ENCODE data around the gene UQCRHL. TPM values are rescaled to one million over a fixed set of nuclear protein-coding genes. Genes with fewer than 3 reads are reported as not detected.

Gene UQCRHL
- polyA plus RNA-seq, 3 donors = 1.2 to 3.4 (median 2.6) TPM

DNA sequence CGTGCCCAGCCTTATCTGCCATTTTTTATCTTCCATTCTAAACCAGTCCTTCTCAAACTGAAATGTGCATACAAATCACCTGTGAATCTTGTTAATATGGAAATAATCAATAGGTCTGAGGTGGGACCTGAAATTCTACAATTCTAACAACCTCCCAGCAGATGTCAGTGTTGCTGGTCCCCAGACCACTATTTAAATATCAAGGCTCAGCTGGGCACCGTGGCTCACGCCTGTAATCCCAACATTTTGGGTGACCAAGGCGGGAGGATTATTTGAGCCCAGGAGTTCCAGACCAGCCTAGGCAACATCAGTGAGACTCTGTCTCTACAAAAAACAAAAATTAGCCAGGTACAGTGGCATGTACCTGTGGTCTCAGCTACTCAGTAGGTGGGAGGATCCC, 4.1 kb downstream of the UQCRHL start:
- H3K27ac ChIP-seq (ENCODE audit: low read depth, low read length) = no peak overlapping the region
- 23 to 41% (median 40%) methylated on average over 4 of the region's 4 CpGs for WGBS, 3 donors

DNA sequence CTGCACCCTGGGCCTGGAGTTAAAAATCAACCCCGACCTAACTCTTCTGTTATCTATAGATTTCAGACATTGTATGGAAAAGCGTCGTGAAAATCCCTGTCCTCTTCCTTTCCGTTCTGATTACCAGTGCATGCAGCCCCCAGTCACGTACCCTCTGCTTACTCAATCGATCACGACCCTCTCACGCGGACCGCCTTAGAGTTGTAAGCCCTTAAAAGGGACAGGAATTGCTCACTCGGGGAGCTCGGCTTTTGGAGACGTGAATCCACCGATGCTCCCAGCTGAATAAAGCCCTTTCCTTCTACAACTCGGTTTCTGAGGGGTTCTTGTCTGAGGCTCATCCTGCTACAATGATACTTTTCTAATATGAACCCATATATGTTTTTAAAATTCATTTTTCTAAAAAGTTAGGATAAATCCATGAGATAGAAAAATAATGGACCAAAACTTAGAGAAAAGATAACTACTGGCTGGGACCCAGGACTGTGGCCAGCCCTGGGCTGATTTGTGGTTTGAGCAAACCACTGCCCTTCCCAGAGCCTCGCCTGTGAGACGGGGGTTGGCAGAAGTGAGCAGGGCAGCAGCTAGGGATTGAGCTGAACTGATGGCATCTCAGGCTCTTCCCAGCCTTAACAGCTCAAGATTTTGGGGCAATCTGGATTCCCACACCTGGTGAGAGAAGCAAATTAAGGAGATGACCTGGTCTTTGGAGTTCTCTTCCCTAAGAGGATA, 5.0 kb downstream of the UQCRHL start:
- 76 to 81% (median 77%) methylated on average over 17 of the region's 17 CpGs for WGBS, 3 donors
- no peak overlapping the region for H3K27ac ChIP-seq (ENCODE audit: low read depth, low read length)

DNA sequence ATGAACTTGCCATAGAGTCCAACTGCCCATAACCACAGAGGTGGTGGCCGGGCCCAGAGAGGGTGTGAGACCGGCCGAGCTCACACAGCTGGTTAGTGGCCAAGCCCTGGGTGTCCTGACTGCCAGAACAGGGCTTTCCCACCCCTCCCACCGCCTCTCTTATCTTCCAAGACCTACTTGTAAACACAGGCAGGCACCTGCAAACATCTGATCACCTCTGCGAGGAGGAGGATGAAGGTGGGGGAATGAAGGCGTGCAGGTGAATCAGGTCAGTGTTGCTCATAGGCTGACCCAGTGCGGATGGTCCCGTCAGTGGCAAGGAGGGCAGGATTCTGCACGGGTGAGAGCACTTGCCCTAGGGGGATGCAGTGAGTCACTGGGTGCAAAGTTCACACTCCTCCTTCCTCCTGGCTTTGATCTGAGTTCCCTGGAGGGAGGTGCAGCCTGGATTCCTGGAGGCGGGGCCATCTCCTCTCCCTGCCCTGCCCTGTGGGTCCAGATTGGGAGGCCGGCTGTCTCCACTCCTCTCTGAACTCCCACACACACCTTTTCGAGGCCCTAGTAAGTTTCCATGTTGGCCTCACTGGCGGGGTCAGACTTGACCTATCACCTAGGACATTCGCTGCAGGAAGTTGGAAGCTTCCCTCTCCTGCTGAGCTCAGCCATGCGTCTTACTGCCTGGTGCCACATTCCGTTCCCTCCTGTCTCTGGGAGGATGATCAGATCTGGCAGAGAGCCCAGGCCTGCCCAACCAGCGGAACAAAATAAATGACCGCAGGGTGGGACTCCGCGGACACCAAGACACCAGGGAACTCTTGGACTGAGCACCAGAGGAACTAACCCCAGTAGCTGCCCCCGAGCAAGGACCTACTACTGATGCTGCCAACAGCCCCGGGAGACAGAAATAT, 7.3 kb downstream of the UQCRHL start:
- H3K27ac ChIP-seq (ENCODE audit: low read depth, low read length) = no peak overlapping the region
- 28 to 47% (median 47%) methylated on average over 22 of the region's 22 CpGs for WGBS, 3 donors

DNA sequence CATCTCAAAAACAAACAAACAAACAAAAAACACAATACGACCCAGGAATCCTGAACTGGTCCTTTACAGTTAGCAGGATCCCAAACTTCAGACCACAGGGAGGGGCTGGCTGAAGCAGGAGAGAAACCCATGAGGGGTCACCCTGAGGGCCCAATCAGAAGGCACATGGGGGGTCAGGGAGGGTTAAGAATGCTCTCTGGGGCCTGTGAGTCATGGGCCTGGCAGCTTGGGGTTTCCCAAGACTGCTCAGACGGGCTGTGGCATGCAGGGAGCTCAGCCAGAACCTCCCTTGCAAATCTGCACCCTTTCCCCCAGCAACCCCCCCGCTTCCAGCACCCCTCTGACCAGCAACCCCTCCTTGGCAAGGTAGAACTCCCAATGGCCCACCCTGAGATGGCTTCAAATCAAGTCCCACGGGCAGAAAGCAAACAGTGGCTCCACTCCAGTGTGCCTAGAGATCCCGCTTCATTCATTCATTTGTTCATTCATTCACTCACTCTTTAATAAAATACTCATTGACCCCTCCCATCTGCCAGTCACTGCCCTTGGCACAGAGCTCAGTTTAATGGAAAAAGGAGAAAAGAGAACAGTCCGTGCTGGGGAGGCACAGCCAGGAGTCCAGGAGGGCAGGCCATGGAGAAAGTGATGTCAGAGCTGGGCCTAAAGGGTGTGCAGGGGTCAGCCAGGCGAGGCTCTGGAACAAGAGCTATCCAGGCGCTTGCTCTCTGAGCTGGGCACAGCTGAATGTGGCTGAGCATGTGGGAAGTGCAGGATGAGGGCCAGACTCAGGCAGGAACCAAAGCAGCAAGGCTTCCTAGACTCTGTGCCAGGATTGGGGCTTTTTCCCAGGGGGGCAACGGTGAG, 8.2 kb downstream of the UQCRHL start:
- no peak overlapping the region for H3K27ac ChIP-seq (ENCODE audit: low read depth, low read length)
- WGBS, 3 donors = 40 to 46% (median 45%) methylated on average over 9 of the region's 9 CpGs

DNA sequence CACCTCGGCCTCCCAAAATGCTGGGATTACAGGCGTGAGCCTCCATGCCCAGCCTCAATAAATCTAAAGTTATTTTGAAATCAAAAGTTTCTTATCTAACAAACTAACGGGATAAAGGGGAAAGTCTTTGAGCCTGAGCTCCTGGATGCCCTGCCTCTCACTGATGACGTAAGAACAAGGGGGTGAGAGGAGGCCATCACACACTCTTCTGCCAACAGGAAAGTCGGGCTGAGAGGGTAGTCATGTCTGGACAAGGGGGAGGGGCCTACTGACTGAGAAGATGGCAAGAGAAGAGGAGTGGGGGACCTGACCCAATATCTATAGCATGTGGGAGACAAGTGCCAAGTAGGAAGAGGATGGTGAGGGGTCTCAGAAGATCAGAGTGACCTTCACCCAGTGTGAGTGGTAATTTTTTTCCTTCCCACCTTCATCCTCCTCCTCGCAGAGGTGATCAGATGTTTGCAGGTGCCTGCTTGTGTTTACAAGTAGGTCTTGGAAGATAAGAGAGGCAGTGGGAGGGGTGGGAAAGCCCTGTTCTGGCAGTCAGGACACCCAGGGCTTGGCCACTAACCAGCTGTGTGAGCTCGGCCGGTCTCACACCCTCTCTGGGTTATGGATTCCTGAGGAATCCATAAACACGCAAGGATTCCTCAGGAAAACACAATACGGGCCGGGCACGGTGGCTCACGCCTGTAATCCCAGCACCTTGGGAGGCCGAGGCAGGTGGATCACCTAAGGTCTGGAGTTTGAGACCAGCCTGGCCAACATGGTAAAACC, 9.6 kb downstream of the UQCRHL start:
- 55 to 83% (median 77%) methylated on average over 14 of the region's 14 CpGs for WGBS, 3 donors
- no peak overlapping the region for H3K27ac ChIP-seq (ENCODE audit: low read depth, low read length)

DNA sequence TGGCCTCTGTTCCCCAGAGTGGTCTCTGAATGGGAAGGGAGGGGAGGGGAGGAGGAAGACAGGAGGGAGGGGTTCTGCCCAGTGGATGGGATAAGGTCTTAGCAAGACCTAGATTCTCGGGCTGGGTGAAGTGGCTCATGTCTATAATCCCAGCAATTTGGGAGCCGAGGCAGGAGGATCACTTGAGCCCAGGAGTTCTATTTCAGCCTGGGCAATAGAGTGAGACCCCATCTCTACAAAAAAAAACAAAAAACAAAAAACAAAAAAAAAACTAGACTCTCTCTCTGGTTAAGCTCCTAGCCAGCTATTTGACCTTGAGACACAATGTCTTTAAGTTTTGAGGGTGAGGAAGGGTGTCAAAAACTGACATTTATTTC, 11.4 kb downstream of the UQCRHL start:
- 88 to 90% (median 89%) methylated on average over 2 of the region's 2 CpGs for WGBS, 3 donors
- H3K27ac ChIP-seq (ENCODE audit: low read depth, low read length) = no peak overlapping the region

GRCh38 chr1:15788624-15789301, 18.7 kb downstream of the UQCRHL start:
- 76 to 82% (median 80%) methylated on average over 13 of the region's 13 CpGs for WGBS, 3 donors
- H3K27ac ChIP-seq (ENCODE audit: low read depth, low read length) = no peak overlapping the region

GRCh38 chr1:15786581-15786980, 20.9 kb downstream of the UQCRHL start:
- 77 to 88% (median 77%) methylated on average over 10 of the region's 10 CpGs for WGBS, 3 donors
- H3K27ac ChIP-seq (ENCODE audit: low read depth, low read length) = no peak overlapping the region

DNA sequence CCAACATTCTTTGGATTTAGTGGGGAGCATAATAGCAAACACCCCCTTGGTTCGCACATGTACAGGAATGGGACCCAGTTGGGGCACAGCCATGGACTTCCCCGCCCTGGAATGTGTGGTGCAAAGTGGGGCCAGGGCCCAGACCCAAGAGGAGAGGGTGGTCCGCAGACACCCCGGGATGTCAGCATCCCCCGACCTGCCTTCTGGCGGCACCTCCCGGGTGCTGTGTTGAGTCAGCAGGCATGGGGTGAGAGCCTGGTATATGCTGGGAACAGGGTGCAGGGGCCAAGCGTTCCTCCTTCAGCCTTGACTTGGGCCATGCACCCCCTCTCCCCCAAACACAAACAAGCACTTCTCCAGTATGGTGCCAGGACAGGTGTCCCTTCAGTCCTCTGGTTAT, 21.8 kb downstream of the UQCRHL start:
- 93 to 96% (median 96%) methylated on average over 8 of the region's 8 CpGs for WGBS, 3 donors
- no peak overlapping the region for H3K27ac ChIP-seq (ENCODE audit: low read depth, low read length)

GRCh38 chr1:15777909-15778707, 29.3 kb downstream of the UQCRHL start:
- WGBS, 3 donors = 78 to 95% (median 85%) methylated on average over 7 of the region's 7 CpGs
- no peak overlapping the region for H3K27ac ChIP-seq (ENCODE audit: low read depth, low read length)

GRCh38 chr1:15775706-15776105, 31.7 kb downstream of the UQCRHL start:
- H3K27ac ChIP-seq (ENCODE audit: low read depth, low read length) = no peak overlapping the region
- 77 to 91% (median 83%) methylated on average over 2 of the region's 2 CpGs for WGBS, 3 donors

DNA sequence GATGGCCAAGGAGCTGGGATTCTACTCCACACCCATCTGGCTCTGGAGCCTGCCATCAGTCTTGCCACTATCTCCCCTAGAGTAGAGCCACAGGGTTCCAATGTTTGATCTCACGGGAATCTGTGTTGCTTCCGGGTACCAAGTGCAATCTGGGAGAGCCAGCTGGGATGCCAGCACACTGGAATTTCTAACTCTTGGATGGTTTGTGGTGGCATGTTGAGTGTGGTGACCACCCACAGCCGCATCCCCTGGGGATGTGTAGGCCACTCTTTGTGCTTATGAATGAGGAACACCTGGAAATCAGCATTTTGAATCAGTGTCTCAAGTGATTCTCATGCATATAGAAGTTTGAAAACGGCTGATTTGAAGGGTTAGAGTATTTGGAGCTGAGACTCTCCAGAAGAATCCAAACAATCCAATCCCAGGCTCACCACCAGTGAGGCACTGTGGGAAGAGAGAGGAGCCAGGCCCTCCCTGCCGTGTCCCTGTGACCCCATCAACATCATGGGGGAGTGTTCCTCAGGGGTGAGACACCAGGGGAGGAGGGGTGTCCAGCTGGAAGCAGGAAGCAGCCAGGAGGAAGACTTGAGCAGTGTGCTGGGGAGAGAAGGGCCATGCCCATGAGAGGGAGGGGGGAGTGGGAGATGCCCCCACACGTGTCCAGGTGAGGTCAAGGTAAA, 35.5 kb downstream of the UQCRHL start:
- H3K27ac ChIP-seq (ENCODE audit: low read depth, low read length) = no peak overlapping the region
- WGBS, 3 donors = 63 to 83% (median 75%) methylated on average over 6 of the region's 6 CpGs

DNA sequence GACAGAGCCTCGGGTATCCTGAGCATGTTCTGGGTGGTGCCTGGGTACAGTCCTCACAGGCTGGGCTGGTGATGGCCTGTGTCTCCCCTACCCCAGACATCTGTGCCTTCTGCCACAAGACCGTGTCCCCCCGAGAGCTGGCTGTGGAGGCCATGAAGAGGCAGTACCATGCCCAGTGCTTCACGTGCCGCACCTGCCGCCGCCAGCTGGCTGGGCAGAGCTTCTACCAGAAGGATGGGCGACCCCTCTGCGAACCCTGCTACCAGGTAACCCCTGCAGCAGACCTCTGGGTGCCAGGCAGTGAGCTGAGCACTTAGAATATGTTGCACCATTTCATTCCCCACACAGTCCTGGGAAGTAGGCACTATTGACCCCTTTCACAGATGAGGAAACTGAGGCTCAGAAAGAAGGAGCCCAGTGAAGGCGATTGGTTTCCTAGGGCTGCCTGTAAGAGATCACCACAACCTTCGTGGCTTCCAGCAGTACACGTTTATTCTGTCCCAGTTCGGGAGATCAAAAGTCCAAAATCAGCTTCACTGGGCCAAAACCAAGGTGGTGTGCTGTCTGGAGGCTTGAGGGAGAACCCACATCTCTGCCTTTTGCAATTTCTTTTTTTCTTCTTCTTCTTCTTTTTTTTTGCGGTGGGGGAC, 37.0 kb downstream of the UQCRHL start:
- WGBS, 3 donors = 90 to 94% (median 93%) methylated on average over 14 of the region's 14 CpGs
- H3K27ac ChIP-seq (ENCODE audit: low read depth, low read length) = no peak overlapping the region

DNA sequence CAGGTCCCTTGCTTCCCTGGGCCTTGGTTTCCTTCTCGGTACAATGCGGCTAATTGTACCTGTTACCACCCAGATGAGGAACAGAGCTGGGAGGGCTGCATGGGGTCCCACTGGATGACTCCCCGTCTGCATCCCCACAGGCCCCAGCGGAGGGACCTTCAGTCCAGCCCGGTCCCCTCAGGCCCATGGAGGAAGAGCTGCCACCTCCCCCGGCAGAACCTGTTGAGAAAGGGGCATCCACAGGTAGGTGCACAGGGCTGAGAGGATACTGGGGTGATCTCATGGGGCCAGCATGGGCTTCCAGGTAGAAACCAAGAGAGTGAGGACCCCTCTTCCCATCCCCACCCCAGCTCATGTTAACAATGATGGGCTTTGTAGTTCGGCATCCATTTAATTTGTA, 39.1 kb downstream of the UQCRHL start:
- H3K27ac ChIP-seq (ENCODE audit: low read depth, low read length) = no peak overlapping the region
- 93 to 96% (median 94%) methylated on average over 7 of the region's 7 CpGs for WGBS, 3 donors

DNA sequence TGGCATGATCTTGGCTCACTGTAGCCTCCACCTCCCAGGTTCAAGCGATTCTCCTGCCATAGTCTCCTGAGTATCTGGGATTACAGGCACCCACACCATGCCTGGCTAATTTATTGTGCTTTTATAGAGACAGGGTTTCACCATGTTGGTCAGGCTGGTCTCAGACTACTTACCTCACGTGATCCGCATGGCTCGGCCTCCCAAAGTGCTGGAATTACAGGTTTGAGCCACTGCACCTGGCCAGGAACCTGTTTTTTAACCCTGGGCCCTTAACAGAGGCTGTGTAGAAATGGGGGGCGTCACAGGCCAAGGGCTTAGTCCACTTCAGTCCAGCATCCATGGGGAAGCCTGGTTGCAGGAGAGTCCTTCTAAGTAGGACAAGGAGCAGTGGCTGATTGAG, 39.5 kb downstream of the UQCRHL start:
- H3K27ac ChIP-seq (ENCODE audit: low read depth, low read length) = no peak overlapping the region
- WGBS, 3 donors = 83 to 96% (median 91%) methylated on average over 5 of the region's 5 CpGs

Measured in adipose tissue (tissue), 3 donors.